ENCODE results near the gene IFNLR1. TPM values are rescaled to one million over a fixed set of nuclear protein-coding genes. Genes with fewer than 3 reads are reported as not detected.

The IFNLR1 gene
- total RNA-seq, 1 donor from 2014 or later: 3.1 TPM

DNA sequence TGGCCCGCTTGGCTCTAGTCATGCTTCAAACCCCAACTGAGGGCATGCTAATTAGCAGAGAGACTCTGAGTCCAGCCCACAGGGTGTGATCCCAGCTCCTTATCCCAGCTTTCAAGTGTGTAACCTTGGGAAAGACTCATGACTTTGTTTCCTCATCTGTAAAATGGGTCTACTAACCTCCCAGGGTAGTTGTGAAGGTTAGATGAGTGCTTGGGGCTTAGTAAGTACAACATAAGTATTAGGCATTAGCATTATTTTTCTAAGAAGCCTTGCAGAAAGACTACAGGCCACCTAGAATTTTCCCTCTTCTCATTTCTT lies 78.0 kb downstream of the IFNLR1 start:
- no peak for DNase-seq (ENCODE audit: low spot score)
- H3K4me1 Mint-ChIP-seq (ENCODE audit: unreplicated experiment): peaks cover 3% of the 10 kb centered on the region
- no peaks in the 10 kb centered on the region for H3K36me3 Mint-ChIP-seq (ENCODE audit: low read depth, unreplicated experiment)
- TF ChIP-seq, protein P1, sequence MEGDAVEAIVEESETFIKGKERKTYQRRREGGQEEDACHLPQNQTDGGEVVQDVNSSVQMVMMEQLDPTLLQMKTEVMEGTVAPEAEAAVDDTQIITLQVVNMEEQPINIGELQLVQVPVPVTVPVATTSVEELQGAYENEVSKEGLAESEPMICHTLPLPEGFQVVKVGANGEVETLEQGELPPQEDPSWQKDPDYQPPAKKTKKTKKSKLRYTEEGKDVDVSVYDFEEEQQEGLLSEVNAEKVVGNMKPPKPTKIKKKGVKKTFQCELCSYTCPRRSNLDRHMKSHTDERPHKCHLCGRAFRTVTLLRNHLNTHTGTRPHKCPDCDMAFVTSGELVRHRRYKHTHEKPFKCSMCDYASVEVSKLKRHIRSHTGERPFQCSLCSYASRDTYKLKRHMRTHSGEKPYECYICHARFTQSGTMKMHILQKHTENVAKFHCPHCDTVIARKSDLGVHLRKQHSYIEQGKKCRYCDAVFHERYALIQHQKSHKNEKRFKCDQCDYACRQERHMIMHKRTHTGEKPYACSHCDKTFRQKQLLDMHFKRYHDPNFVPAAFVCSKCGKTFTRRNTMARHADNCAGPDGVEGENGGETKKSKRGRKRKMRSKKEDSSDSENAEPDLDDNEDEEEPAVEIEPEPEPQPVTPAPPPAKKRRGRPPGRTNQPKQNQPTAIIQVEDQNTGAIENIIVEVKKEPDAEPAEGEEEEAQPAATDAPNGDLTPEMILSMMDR (IDR thresholded peaks at IDR 0.05; ENCODE audit: unreplicated experiment): no peak
- H3K27me3 Mint-ChIP-seq (ENCODE audit: unreplicated experiment): peaks cover 3% of the 10 kb centered on the region
- H3K4me3 Mint-ChIP-seq (ENCODE audit: unreplicated experiment): no peak overlapping the region
- H3K27ac Mint-ChIP-seq (ENCODE audit: unreplicated experiment): no peak overlapping the region
- H3K9me3 Mint-ChIP-seq (ENCODE audit: unreplicated experiment): no peaks in the 10 kb centered on the region

DNA sequence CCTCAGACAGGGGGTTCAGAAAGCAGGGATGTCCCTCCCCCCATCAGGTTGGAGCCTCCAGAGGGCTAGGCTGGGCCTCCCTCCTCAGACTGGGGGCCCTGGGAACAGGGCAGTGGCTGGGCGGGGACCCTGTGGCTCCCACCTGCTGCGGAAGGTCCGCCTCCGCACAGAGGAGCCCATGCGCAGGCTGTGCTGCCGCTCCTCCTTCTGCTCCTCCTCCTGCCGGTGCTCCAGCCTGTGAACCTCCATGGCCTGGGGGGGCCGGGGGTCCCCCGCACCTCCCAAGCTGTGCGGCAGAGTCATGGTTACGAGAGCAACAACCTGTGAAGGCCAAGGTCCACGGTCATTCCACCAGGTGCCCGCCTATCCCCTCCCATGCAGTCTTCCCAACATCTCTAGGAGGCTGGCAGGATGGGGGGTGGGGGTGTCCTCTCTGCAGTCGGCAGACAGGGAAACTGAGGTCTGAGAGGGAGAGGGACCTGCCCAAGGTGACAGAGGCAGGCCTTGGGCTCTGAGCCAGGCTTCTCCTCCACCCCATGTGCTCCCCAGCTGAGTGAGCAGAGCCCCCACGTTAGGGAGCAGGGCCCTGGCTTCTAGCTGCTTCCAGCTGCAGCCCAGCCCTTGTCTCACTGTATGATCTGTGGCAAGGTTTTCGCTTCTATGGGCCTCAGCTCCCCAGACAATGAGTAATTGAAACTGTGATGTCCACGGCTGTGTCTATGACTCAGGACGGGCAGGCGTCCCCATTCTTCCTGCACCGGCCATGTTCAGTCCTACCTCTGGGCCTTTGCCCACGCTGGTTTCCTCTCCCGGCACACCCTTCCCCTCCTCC lies 78.5 kb downstream of the IFNLR1 start:
- TF ChIP-seq, protein P1 (IDR thresholded peaks at IDR 0.05; ENCODE audit: unreplicated experiment): no peak
- no peaks in the 10 kb centered on the region for H3K9me3 Mint-ChIP-seq (ENCODE audit: unreplicated experiment)
- H3K36me3 Mint-ChIP-seq (ENCODE audit: low read depth, unreplicated experiment): no peaks in the 10 kb centered on the region
- peaks cover 3% of the 10 kb centered on the region for H3K4me1 Mint-ChIP-seq (ENCODE audit: unreplicated experiment)
- no peak overlapping the region for H3K27ac Mint-ChIP-seq (ENCODE audit: unreplicated experiment)
- peaks cover 3% of the 10 kb centered on the region for H3K27me3 Mint-ChIP-seq (ENCODE audit: unreplicated experiment)
- H3K4me3 Mint-ChIP-seq (ENCODE audit: unreplicated experiment): no peak overlapping the region
- DNase-seq (ENCODE audit: low spot score): no peak

GRCh38 chr1:24107462-24108138 lies 79.5 kb downstream of the IFNLR1 start:
- no peak for DNase-seq (ENCODE audit: low spot score)
- TF ChIP-seq, protein P1 (IDR thresholded peaks at IDR 0.05; ENCODE audit: unreplicated experiment): no peak
- Mint-ChIP-seq H3K36me3 (ENCODE audit: low read depth, unreplicated experiment) (no peaks in the 10 kb centered on the region), H3K27ac (ENCODE audit: unreplicated experiment) (no peak overlapping the region), H3K9me3 (ENCODE audit: unreplicated experiment) (no peaks in the 10 kb centered on the region), H3K4me3 (ENCODE audit: unreplicated experiment) (no peak overlapping the region), H3K27me3 (ENCODE audit: unreplicated experiment) (peaks cover 3% of the 10 kb centered on the region), H3K4me1 (ENCODE audit: unreplicated experiment) (peaks cover 3% of the 10 kb centered on the region)

- DNase-seq (ENCODE audit: low spot score): no peak
- Mint-ChIP-seq H3K4me1 (ENCODE audit: unreplicated experiment) (no peaks in the 10 kb centered on the region), H3K36me3 (ENCODE audit: low read depth, unreplicated experiment) (no peaks in the 10 kb centered on the region), H3K27ac (ENCODE audit: unreplicated experiment) (no peak overlapping the region), H3K9me3 (ENCODE audit: unreplicated experiment) (no peaks in the 10 kb centered on the region), H3K4me3 (ENCODE audit: unreplicated experiment) (no peak overlapping the region), H3K27me3 (ENCODE audit: unreplicated experiment) (no peaks in the 10 kb centered on the region)
- TF ChIP-seq, protein P1 (IDR thresholded peaks at IDR 0.05; ENCODE audit: unreplicated experiment): no peak
These were observed 81.5 kb downstream of the IFNLR1 start for GRCh38 chr1:24105368-24106160.
